CMK (cell line): ENCODE measurements around the gene SLC39A12.
"Not testable (repeated sequence)": the region's sequence is repeated elsewhere in the genome, so short reads cannot be mapped to it uniquely, and the experiment has no call there.

Source experiments
- DNase-seq: peaks from one replicate; pipeline ENCODE4 v3.0.0-alpha.2; 2010; ENCODE audit warnings: low read depth

Gene SLC39A12

DNA sequence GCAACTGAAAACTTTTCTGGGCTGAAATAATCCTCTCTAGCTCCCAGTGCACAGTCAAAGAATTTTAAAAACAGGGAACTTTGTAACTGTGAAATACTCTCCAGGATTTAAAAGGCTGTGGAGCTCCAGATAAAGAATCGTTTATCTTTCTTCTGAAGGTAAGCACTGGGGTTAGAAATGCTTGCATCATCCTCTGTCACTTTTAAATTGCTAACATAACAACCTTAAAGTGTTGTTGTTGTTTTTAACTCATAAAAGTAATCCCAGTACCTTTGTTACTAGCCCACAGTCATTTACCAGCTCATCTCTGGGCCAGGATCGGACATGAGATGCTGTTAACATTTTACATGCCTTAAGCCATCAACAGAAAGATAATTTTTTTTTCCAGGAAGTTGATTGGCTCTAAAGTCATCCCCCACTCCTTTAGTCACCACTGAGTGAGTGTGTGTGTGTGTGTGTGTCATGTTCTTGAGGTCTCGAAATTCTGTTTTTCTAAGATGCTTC, at the start of gene SLC39A12:
Gene SLC39A12 (plus strand): TSS at position 51 of the 504 bp plus-strand sequence. CDS start 1,359 bp downstream, outside the sequence.
- DNase-seq = no peak

DNA sequence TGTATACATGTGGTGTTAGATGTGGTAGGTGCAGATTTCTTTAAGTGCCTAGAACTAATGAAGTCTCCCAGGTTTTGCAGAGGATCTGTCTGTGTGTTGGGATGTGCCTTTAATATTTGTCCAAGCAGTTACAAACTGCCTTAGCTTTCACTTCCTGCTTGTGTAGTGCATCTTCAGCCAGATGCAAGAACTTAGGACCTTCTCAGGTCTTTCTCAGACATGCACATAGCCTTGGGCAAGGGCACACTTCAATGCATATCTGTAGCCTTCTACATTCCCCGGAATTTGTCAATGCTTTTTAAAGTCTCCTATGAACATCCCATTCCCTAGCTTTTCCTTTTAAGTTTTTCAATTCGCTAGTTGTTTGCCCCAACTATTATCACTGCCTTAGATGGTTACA, 47.2 kb upstream of the SLC39A12 start:
- DNase-seq = no peak

DNA sequence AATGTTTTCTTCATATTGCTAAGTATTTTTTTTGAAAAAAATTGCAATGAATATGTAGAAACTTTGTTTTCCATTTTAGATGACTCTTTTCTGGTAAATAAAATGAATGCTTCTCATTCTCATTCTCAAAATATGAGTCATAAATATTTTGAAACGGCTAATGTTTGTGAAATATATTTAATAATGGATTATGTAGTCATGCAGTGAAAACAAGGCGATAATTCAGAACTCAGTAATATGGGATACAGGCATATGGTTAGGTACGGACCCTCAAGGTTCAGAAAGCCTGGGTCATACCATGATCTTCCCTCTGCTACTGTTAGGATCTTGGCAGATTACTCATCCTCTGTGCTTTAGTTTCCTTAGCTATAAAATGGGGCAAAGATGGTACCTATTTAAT, 46.2 kb upstream of the SLC39A12 start:
- DNase-seq = no peak

DNA sequence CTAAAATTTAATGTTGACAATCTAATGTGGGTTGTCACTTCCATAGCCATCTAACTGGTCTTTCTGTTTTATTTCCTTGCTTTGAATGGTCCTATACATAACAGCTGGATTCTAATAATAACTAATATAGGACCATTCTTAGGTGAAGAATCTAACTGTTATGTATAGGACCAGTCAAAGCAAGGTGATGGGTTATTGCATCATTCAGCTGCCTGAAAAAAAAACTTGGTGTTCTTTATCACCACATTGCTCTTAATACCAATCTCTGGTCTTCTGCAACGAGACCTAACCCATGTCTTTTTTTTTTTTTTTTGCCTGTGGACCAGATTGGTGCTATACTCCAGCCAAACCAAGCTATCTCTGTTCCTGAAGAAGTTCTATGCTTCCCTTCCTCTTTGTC, 45.7 kb upstream of the SLC39A12 start:
- DNase-seq = no peak

DNA sequence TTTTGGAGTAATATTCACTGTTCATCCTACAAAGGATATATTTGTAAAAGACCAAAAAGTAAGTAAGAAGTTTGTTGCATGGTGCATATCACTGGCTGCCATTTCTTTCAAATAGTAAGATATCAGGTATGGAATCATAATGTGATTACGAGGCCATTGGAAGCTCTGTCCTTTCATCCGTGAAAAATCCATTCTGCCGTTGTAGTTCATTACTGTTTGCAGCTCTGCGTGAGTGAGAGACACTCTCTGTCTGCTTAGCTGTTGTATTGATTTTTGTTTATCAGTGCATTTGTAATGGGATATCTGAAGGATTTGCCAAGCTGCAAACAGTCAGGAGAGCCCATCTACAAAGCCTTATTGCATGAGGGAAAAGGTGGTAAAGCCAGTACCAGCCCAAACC, 44.1 kb upstream of the SLC39A12 start:
- no peak for DNase-seq

DNA sequence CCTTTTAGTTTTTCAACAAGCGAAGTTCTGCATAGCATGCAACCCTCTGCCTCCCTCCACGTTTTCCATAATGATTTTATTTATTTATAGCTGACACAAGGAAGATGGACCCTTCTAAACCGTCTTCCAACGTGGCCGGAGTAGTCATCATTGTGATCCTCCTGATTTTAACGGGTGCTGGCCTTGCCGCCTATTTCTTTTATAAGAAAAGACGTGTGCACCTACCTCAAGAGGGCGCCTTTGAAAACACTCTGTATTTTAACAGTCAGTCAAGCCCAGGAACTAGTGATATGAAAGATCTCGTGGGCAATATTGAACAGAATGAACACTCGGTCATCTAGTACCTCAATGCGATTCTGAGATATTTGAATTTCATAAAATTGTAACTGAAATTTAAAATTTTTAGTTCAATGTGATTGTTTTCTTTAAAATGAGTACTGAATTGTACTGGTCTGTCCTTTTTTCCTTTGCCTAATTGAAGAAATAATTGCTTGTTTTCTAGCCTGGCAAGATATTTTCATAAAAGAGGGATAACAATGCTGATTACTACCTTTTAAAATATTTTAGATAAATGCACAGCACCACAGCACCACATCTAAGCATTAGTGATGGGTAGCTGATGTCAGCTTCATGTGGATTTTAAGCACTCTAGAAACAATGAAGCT, 41.5 kb upstream of the SLC39A12 start:
- DNase-seq = no peak

DNA sequence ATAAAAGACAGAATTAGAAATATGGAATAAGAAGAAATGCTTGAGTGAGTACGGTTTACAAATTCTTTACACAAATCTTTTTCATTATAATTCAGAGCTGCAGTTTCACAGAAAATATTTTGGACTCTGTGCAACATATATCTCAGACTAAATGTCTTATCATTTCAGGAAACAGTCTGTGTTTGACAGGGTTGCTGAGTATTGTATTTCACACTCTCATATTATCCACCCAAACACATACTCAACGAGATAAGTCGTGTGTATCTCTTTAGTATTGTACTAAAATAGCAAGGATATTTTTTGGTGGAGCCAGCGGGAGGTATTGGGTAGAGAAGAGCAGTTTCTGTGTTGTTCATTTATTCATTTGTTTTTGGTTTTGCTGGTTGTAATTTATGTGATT, 39.0 kb upstream of the SLC39A12 start:
- DNase-seq = no peak

DNA sequence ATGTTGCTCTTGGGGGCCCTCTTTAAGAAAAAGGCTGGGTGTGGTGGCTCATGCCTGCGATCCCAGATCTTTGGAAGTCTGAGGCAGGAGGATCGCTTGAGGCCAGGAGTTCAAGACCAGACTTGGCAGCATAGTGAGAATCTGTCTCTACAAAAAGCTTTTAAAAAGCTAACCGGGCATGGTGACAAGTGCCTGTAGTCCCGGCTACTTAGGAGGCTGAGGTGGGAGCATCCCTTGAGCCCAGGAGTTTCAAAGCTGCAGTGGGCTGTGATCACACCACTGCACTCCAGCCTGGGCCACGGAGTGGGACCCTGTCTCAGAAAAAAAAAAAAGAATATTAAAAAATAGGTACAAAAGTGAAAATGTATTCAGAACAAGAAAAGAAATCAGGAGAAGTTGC, 38.1 kb upstream of the SLC39A12 start:
- DNase-seq = no peak

DNA sequence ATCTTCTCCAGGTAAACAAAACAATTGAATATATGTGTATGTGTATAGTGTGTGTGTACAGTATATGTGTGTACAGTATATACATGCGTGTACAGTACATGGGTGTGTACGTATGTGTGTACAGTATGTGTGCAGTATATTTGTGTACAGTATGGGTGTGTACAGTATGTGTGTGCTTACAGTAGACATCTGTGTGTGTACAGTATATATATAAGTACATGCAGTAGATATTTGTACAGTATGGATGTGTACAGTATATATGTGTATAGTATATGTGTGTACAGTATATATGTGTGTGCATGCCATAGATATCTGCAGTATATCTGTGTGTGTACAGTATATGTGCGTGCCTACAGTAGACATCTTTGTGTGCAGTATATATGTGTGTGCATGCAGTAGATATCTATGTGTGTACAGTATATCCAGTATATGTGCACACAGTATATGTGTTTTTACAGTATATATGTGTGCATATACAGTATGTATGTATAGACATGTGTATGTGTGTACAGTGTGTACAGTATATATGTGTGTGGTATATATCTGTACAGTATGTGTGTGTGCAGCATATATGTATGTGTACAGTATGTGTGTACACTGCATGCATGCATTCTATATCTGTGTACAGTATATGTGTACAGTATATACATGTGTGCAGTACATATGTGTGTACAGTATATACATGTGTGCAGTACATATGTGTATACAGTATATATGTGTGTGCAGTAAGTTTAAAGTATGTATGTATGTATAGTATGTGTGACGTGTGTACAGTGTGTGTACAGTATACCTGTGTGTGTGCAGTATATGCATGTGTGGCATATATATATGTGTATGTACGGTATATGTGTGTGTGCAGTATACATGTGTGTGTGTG, 37.3 kb upstream of the SLC39A12 start:
- DNase-seq = no peak

DNA sequence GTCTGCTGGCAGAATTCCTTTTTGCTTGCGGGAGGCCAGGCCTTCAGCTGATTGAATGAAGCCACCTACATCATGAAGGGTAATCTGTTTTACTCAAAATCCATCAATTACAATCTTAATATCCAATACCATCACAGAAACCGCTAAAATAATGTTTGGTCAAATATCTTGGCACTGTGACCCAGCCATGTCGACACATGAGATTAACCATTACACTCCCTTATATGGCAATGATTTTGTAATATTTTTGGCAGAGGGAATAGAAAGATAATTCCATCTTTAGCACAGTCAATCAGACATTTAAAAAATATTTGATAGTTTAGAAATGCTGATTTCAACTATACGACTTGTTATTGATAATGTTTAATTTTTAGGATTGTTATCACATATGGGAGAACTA, 36.5 kb upstream of the SLC39A12 start:
- DNase-seq = no peak

DNA sequence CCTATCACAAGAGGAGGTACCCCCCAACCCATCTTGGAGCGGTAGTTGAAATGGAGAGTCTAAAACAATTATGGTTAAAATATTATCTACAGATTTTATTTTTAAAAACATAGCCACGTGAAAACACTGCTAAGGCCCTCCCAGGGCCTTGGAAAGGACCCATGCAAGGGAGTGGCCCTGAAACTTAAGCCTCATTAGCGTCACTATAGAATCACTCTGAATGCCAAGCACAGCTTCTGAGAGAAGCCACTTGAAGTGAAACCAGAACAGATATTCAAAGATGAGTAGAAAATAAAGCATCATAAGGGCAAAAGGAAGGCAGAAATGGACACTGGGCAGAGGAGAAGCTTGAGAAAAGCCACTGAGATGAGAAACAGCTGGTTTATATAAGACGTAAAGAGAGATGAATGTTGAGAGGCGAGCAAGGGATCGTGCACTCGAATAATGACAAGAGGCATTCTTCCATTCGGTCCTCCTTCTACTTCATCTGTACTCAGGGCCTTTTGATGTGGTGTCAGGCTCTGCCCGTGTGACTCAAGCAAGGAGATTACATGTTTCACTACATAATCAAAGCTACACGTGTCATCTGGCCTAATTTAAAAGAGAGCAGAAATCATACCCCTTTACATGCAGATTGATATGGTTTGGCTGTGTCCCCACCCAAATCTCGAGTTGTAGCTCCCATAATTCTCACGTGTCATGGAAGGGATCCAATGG, 33.4 kb upstream of the SLC39A12 start:
- DNase-seq = no peak

DNA sequence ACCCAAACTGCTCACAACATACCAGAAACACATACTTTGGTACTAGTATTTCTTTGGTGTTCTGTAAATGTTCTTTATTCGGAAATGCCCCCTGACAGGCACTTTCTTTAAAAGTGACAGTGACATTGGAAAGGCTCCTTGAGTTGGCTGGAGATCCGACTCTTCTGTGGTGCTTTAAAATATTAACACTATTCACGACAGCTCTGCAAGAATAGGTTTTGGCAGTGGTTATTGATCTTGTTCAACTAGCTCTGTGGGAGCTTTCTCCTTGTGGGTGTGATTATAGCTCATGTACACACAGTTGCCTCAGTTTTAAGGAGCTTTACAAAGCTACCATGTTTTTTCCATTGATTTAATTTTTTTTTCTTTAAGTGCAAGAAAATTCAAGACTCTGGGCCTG, 30.3 kb upstream of the SLC39A12 start:
- DNase-seq = no peak

DNA sequence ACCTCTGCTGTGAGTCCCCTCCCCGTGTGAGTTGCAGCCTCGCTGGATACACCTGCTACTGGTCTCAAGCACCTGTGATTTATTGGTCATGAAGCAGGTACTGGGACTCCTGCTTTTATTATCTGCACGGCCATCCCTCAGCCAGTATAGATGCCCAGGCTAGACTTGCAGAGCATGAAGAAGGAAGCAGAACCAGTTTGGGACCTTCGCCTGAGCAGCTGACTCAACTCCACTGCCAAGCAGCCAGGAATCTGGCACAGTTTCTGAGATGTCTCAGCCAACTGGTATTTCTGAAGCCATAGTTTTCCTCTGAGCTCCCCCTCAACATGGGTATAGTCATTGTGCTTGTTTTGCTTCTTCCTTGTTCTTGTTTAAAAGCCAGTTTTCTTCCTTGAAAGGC, 28.0 kb upstream of the SLC39A12 start:
- DNase-seq = no peak

DNA sequence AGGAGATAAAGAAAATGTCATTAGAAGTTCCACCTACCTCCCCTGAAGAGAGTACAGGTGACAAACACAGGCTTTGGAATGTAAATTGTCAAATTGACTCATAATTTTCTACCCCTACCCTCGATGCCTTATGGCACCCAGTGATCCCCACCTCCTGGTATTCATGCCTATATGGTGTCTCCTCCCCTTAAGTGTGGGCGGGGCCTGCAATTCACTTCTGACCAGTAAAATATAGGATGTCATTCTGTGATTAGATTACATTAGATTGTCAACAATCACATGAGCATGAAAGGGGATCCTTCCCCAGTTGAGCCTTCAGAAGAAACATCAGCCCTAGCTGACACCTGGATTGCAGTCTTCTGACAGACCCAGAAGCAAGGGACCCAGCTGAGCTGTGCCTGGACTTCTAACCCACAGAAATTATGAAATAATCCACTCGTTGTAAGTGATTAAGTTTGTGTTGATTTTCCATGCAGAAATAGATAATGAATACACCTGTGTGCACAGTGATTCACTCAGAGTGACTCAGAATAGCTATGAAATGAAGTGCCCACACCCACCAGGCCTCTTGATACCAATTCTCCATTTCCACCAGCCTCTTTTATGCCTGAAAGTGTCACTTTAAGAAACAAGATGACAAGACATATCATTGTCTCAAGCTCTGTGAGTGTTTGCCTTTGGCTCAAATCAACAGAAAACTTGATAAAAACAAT, 8.5 kb upstream of the SLC39A12 start:
- DNase-seq = no peak

DNA sequence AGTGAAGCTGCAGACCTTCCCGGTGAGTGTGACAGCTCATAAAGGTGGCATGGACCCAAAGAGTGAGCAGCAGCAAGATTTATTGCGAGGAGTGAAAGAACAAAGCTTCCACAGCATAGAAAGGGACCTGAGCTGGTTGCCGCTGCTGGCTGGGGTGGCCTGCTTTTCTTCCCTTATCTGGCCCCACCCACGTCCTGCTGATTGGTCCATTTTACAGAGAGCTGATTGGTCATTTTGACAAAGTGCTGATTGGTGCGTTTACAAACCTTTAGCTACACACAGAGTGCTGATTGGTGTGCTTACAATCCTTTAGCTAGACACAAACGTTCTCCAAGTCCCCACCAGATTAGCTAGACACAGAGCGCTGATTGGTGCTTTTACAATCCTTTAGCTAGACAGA, 1.4 kb upstream of the SLC39A12 start:
- DNase-seq = not testable (repeated sequence)

DNA sequence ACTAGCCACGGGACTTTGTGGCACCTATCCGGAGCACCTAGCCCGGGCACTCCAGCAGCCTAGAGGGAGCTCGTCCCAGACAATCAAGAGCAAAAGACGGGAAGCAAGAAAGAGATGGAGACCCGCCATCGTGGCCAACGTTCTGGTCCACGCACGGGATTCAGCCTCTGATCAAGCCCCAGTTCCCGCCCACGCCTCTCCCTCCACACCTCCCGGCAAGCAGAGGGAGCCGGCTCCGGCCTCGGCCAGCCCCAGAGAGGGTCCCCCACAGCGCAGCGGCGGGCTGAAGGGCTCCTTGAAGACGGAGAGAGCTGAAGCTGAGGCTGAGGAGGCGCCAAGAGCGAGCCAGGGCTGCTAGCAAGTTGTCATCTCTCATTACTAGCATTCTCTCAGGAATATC, 992 bp upstream of the SLC39A12 start:
- no peak for DNase-seq

DNA sequence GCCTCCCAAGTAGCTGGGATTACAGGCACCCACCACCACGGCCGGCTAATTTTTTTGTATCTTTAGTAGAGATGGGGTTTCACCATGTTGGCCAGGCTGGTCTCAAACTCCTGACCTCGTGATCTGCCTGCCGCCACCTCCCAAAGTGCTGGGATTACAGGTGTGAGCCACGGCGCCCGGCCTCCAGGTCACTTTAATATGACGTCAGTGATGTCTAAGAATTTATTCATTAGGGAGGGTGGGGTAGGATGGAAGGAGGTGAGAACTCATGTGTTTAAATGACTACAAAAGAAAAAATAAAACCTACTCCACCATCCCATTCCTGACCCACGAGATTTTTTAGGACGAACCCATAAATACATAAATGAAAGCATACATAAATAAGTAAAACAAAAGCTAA, 2.7 kb downstream of the SLC39A12 start:
- DNase-seq = not testable (repeated sequence)

DNA sequence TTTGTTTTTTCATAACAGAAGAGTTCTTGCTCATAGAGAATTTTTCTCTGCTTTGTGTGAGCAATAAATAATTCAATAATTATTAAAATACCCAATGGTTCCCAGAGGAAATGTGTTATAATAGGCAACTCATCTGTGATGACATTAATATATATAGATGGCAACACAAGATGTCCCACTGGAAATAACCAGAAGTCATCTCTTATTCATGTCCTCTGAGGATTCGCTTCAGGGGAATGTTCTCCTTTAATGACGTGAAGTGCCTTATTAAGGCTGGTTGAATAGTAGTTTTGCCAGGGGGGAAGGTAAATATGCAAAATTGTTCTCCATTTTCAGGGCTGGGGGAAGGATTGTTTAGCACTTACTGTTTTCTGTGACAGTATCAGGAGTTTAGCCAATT, 3.1 kb downstream of the SLC39A12 start:
- DNase-seq = no peak

DNA sequence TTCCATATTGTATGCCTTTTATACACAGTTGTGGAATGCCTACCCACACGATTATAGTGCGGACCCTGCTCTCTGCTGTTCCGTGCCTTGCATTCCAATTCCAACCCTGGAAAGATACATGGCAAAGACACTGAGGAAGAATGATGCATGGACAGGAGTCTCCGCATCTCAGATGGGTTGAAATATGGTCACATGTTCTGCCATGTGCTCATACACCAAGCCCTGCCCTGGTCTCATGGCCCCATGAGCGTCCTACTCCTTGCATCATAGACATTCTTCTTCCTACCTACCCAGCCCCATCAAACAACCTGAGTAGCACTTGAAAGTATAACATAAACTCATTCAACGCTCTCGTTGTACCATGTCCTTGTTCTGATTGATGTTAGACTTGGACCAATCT, 6.3 kb downstream of the SLC39A12 start:
- DNase-seq = no peak

DNA sequence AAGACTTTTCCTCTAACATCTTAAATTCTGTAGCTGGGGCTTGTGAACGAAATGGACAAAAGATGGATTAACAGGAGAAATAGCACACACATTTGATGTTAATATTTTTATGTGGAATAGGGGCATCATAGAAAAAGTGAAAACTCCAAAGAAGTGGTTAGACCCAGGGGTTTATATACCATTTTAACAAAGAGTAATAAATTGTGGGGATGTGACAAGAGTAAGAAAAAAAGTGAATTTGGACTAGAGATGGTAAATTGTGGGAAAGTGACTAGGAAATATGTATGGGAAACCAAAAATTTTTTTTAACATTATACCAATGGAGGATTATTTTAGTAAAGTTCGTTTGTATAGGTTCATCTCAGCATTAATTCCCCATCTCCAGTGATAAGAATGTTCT, 8.2 kb downstream of the SLC39A12 start:
- no peak for DNase-seq

DNA sequence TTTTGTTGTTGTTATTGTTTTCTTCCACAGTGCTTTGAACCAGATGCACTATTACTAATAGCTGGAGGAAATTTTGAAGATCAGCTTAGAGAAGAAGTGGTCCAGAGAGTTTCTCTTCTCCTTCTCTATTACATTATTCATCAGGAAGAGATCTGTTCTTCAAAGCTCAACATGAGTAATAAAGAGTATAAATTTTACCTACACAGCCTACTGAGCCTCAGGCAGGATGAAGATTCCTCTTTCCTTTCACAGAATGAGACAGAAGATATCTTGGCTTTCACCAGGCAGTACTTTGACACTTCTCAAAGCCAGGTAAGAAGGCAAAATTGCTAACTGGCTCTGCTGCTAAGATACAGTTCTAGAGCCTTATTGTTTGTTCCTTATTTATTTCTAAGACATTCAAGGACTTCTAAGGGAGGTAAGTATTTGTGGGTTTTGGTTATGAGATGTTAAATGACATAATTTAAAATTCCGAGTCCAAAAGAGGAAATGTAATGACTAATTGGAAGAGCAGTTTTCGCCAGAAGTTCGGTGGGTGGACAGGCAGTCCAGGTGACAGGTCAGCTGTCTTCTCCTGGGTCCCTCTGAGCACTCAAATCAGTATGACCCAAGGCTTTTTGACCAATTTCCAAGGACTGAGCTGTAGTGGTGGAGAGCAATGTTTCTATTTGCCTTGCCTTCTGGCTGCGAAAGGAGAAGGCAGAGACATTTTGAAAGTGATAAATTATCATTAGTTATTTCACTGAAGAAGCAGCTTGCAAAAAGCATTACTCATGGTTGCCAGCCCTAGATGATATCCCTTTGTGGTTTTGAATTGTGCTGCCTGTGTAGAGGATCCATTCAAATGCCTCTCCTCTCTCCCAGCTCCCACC, 10.1 kb downstream of the SLC39A12 start:
- no peak for DNase-seq
